GM12875 (cell line): ENCODE measurements around the gene WNT1.

Experiments
- H3K4me3 ChIP-seq: one replicate; pipeline ENCODE4 v1.5.1; 2011; ENCODE audit warnings: low read depth, low read length, control low read depth
- TF ChIP-seq, protein P1 (sequence below): IDR thresholded peaks from 2 replicates; pipeline ENCODE4 v1.5.1; 2011; ENCODE audit warnings: low read depth, mild to moderate bottlenecking, control low read depth, inconsistent platforms, low read length, moderate library complexity, borderline replicate concordance; ENCODE audit not compliant: insufficient read depth

Gene WNT1

GRCh38 chr12:48937170-48937569, 41.0 kb upstream of the WNT1 start:
- H3K4me3 ChIP-seq: no peak overlapping the region

GRCh38 chr12:48938805-48939204, 39.3 kb upstream of the WNT1 start:
- no peak overlapping the region for H3K4me3 ChIP-seq
- TF ChIP-seq, protein P1, sequence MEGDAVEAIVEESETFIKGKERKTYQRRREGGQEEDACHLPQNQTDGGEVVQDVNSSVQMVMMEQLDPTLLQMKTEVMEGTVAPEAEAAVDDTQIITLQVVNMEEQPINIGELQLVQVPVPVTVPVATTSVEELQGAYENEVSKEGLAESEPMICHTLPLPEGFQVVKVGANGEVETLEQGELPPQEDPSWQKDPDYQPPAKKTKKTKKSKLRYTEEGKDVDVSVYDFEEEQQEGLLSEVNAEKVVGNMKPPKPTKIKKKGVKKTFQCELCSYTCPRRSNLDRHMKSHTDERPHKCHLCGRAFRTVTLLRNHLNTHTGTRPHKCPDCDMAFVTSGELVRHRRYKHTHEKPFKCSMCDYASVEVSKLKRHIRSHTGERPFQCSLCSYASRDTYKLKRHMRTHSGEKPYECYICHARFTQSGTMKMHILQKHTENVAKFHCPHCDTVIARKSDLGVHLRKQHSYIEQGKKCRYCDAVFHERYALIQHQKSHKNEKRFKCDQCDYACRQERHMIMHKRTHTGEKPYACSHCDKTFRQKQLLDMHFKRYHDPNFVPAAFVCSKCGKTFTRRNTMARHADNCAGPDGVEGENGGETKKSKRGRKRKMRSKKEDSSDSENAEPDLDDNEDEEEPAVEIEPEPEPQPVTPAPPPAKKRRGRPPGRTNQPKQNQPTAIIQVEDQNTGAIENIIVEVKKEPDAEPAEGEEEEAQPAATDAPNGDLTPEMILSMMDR: no peak

More at GRCh38 chr12:48937170-48937569, 41.0 kb upstream of the WNT1 start:
- TF ChIP-seq, protein P1: no peak; the same call in 1 of the 2 replicates

GRCh38 chr12:48940181-48940580, 37.9 kb upstream of the WNT1 start:
- TF ChIP-seq, protein P1: no peak

GRCh38 chr12:48943221-48943620, 34.9 kb upstream of the WNT1 start:
- TF ChIP-seq, protein P1: no peak
- H3K4me3 ChIP-seq: no peak overlapping the region

More at GRCh38 chr12:48940181-48940580, 37.9 kb upstream of the WNT1 start:
- no peak overlapping the region for H3K4me3 ChIP-seq

DNA sequence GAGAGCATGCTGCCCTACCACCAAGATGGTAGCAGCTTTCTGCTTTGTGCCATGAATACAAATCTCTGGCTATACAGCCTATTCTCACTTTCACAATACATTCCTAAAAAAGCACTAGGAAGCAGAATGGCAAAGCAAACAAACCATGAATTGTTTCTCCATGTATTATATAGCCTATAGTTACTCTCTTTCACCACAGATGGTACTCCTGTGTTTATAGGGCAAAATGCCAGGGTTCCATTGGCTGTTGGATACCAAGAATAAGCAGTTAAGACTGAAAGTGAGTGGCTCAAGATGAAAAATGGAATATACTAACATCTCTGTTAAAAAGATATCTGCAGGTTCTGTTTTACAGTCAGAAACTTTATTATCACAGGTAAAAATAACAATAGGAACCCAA, 31.9 kb upstream of the WNT1 start:
- H3K4me3 ChIP-seq: no peak overlapping the region
- TF ChIP-seq, protein P1: no peak

DNA sequence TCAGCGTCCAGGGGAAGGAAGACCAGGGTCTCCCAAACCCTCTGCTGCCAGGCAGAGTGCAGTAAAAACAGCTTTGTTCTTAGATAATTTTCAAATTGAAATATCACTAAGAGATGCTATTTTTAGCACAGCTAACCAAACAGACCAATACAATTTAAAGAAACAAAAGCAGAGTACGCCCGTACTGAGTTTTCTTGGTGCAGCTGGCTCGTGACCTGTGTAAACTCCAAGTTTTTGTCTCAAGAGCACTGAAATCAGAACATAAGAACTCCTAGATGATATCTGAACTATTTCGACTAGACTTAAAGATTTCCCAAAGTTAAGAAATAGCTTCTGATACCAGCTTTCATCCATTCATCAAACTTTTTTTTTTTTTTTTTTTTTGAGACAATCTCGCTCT, 31.2 kb upstream of the WNT1 start:
- TF ChIP-seq, protein P1: no peak

DNA sequence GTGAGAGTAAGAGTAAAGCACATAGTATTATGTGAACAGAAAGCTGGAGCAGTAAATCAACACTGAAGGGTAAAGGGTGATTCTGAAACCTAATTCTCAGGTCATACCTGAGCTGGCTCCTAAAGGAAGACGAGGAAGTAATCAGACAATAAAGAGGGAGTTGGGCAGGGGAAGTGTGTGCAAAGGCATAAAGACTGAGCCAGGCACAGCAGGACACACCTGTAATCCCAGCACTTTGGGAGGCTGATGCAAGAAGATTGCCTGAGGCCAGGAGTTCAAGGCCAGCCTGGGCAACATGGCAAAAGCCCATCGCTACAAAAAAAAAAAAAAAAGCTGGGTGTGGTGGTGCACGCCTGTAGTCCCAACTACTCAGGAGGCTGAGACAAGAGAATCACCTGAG, 30.4 kb upstream of the WNT1 start:
- H3K4me3 ChIP-seq: no peak overlapping the region
- TF ChIP-seq, protein P1: no peak

More for the DNA sequence above, 31.2 kb upstream of the WNT1 start:
- H3K4me3 ChIP-seq: no peak overlapping the region
